ENCODE results near the gene PLEKHH2.

- TF ChIP-seq CTCF (IDR thresholded peaks at IDR 0.05) (no peak), EP300 (IDR thresholded peaks at IDR 0.05) (no peak), POLR2AphosphoS5 (IDR thresholded peaks at IDR 0.05) (no peak)
Observed at GRCh38 chr2:43727634-43728014, 90.6 kb downstream of the PLEKHH2 start.

Data from gastroesophageal sphincter (tissue), 3 donors.